Tongue (tissue), 3 donors: ENCODE results near the gene SHOC1. TPM values are rescaled to one million over a fixed set of nuclear protein-coding genes. Genes with fewer than 3 reads are reported as not detected.
"Not testable (repeated sequence)": the region's sequence is repeated elsewhere in the genome, so short reads cannot be mapped to it uniquely, and the experiment has no call there.

ENCODE experiments used
- DNase-seq: peaks from one replicate; pipeline ENCODE4 v3.0.0-alpha.2; 2015
- small RNA-seq: library from RNA; depleted of rRNA; stranded (forward); fragments of <200 nt; gene quantifications from one replicate; pipeline ENCODE3, GENCODE V24; 2014; ENCODE audit warnings: low replicate concordance
- total RNA-seq: library from RNA; depleted of rRNA; stranded (reverse); fragments of >200 nt; gene quantifications from one replicate; pipeline ENCODE4 v1.2.3, GENCODE V29; 2014

The SHOC1 gene
- total RNA-seq, 1 donor from 2014 or later: not detected

DNA sequence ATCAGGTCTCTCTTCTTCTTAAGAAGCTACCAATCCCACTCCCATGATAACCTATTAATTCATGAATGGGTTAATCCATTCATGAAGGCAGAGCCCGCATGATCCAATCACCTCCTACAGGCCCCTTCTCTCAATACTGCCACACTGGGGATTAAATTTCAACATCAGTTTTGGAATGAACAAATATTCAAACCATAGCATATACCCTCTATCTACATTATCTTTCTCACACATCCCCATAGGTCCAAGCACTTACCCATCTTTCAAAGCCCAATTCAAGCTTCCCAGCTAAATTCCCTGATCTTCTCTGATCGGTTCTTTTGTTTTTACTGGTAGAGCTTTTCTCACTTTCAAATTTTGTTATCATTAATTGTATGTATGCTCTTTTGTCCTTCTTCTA lies 10.5 kb upstream of the SHOC1 start:
- no peak for DNase-seq

DNA sequence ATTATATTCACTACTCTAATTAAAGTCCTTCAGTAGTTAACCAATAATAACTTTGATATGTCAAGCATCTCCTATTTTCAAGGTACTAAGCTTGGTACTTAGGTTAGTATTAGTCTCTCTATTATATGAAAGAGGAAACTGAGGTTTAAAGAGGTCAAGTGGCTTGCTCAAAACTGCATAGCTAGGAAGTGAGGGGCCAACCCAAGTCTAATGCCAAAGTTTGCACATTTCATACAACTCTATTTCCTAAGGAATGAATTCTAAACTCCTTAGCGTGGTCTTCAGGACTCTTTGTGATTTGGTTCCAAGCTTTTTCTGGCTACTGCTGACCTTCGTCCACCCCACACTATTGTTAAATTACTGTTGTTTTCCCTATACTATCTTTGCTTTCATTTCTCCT lies 9.9 kb upstream of the SHOC1 start:
- no peak for DNase-seq

DNA sequence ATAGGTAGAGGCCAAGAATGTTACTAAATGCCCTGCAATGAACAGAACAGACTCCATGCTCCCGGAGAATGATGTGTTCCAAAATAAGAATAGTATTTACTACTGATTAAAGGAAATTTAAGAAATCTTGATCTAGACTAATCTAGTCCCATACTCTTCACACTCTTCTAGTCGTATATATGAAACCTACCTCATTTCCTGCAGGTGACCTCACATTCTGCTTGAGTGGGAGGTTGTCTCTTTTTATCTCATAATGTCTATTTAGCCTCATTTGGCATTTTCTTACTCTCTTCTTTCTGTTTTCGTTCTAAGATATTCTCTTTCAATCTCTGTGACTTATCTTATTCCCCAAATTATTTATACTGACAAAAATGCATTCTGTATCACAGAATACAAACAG lies 9.2 kb upstream of the SHOC1 start:
- DNase-seq: no peak

DNA sequence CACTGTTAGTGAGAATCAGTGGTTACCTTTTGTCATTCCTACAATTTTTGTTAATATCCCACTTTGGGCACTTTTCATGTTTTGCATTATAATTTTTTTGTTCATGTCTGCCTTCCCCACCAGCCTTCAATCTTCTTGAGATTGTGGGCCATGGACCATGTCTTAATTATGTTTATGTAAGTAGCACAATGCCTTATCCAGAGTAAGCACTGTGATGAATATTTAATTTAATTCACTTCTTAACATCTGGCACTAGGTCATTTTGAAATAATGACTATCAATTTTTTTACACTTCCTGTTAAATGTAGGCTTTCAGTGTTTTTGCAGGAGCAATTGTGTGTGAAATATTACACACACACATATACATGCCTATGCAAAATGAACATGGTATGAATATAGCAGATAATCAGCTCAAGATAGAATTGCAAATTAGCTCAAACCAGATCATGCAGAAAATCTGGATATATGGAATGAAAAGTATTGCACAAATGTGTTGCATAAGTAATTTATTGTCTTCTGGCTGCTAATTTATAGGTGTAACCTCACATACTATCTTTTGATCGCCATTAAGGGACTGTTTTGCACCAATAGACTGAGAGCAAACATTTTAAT lies 5.3 kb upstream of the SHOC1 start:
- DNase-seq: no peak

DNA sequence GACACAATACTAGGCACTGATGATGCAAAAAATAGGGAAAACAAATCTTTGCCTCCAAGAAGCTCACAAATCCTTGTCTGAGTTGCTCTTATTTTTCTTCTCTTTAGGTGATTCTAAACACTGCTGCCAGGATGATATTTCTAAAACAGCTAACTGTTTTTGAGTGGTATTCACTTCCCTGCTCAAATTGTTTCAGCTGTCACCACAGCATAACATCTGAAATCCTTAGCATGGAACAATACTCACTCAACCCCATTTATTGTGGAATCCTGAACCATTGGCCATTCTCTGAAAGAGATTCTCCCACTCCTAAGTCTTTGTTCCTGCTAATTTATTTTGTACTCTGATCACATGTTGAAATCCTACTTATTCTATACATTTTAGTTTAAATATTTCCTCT lies 4.8 kb upstream of the SHOC1 start:
- DNase-seq: no peak

DNA sequence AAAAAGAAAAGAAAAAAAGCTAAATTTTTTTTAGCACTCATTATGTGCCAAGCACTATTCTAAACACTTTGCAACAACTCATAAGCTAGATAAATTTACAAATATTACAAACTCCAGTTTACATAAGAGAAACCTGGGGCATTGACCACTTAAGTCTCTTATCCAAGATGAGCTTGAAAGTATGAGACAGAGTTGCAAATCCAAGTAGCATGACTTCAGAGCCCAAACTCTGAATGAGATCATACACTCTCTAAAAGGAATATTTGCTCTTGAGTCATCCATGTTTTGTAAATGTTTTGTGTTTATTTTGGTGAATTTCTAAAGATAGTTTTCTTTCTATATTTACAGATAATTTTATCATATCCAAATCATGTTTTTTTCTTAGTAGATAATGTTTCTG lies 4.0 kb upstream of the SHOC1 start:
- no peak for DNase-seq

DNA sequence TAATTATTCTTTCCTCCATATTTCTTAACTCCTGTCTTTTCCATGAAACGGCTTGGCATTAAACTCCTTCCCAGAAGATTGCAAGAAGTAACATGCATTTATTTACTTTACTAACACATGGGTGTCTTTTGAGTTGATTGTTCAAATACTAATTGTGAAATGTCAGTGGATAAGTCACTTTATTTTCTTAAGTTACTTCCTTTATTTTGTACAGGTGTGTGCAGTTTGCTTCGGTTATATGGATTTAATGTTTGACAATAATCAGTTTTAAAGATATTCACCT lies 761 bp upstream of the SHOC1 start:
- no peak for DNase-seq

DNA sequence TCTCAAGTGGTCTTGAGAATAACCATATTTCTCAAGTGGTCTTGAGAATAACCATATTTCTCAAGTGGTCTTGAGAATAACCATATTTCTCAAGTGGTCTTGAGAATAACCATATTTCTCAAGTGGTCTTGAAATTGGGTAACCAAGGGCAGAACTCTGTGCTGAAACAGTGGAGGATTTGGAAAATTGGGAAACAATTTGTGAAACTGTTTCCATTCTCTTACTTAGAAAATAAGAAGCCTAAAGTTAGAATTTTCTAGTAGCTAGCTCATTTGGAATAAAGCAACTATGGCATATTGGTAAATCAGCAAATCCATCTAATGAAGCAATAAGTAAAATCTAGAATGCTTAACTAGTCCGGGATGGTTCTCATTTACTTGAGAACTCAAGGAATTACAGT lies 2.9 kb downstream of the SHOC1 start:
- not testable (repeated sequence) for DNase-seq

DNA sequence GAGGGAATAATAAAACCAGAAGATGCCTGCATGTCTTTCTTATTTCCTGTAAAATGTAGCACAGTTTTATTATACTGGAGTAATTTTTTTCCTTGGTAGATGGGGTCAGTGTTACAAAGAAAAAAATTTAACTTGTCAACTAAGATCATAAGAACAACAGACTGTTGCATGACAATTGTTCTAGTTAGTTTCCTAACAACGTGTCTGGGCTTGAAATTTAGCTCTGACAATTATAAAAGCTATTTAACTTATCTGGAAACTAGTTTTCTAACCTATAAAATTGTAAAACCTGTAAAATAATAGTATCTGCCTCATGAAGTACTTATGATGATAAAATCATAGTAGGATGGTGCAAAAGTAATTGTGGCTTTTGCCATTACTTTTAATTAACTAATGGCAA lies 4.9 kb downstream of the SHOC1 start:
- no peak for DNase-seq

DNA sequence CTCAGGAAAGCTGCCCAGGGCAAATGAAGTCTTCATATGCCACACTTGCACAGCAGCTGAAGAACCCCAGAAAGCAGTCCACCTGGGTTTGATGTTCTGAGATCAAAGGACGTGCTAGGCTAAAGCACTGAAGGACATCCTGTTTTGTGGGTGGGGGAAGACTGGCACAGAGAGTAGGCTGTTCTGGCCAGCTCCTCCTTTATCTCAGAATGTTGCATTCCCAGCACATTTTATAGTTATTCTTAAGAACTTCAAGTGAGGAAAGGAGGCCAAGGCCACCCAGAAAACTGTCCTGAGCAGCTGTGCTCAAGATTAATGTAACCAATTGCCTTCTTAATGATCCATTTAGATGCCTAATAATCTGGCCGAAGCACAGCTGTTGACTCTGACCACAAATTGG lies 10.9 kb downstream of the SHOC1 start:
- no peak for DNase-seq

DNA sequence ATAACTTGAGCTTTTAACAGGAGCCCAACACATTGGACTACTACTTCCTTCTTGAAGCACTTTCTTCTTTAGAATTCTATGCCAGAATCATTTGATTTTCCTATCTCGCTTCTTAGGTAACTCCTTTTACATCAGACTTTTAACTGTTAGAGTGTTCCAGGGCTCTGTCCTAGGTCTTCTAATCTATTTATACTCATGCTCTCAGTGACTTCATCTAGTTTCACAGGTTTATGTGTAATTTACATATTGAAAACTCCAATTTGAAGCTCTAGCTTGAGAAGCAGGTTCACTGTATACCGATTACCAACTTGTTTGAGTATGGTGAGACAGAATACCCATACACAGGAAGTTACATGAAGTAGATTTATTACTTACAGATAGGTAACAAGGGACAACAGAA lies 11.3 kb downstream of the SHOC1 start:
- DNase-seq: no peak

DNA sequence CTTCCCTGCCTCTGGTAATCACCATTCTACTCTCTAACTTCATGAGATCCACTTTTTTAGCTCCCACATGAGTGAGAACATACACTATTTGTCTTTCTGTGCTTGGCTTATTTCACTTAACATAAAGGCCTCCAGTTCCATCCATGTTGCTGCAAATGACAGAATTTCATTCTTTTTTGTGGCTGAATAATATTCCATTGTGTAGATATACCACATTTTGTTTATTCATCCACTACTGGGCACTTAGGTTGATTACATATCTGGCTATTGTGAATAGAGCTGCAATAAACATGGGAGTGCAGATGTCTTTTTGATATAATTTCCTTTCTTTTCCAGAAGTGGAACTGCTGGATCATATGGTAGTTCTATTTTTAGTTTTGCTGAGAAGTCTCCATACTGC lies 28.7 kb downstream of the SHOC1 start:
- DNase-seq: no peak

DNA sequence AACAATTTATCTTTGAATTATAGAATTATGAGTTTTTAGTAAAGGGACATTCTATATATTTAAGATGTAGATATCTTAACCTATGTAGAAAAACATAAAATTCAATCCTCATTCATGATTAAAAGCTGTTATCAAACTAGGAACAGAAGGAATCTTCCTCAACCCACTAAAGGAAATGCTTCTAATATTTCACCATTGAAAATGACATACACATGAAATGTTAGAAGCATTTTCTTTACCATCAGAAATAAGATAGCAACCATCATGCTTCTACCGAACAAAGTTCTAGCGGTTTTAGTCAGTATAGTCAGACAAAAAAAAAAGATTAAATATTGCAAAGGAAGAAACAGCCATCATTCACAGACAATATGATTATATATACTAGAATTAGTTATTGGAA lies 32.2 kb downstream of the SHOC1 start:
- DNase-seq: no peak

DNA sequence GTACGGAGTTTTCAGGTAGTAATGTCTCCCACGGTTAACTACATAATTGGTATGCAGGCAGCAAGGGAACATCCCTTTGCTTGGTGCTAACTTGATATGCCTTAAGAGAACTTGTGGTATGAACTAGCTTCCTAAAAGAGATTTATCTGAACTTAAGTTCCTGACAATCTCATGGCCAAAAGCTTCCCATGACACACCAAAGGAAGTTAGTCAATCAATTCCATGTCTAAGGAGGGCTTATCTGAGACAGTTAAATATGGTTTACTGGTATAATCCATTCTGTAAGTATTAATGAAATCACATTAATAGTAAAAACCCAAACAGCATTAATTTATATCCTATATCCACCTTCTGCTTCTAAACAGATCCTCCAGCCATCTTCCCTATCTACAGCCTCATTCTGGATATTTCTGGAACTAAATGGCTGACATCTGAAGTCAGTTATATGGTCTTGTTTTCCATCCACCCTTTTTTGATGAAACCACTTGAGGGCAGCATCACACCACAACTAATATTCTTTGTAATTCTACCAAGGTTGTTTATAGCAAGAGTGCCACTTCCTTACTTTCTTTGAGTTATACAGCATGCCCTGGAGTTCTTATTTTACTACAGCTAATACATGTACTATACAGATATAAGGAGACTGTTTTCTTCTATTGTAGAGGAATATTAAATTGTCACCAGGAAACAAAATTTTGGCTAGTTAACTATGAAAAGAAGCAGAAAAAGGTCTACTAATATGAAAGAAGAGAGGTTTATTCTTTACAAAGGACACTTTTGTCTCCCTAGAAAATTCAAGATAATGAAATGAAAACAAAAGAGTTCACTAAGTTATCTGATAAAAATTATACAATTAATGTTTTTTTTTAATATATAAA lies 34.7 kb downstream of the SHOC1 start:
- peak; percentile 92 for DNase-seq

DNA sequence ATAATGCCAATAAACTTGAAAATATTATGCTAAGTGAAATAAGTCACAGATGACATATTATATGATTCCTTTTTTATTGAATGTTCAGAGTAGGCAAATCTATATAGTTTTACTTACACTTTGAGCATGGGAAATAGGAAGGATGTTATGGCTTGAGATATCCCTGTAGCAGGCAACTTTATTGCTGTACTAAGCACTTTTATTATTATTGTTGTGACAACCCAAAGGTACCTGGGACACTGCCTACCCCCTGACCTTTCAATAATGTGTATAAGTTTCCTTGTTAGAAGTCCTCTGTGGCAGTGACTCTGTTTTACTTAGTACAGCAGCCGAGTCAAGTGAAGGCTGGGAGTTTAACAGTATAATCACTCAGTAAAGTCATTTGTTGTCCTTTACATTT lies 39.9 kb downstream of the SHOC1 start:
- DNase-seq: no peak

DNA sequence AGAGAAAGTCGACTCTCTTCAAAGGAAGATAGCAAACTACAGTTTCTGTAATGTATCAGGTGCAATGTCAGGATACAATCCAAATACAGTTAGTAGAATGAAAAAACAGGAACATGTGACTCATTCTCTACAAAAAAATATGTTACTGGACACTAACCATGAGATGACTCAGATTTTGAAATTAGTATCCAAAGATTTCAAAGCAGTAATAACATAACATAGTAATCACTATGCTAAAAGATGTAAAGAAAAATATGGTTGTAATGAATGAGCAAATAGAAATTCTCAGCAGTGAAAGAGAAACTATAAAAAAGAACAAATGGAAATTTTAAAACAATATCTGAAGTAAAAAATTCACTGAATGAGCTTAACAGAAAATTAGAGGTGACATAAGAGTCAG lies 42.3 kb downstream of the SHOC1 start:
- no peak for DNase-seq

Small RNA genes lying within 50 kb of the gene (small RNA-seq; reads per million reads assigned to genes)
- not detected for gene RNU6-1013P

Other genes with a start within 250 kb of the SHOC1 start
- 81.2 TPM for gene PTGR1, start 195.3 kb downstream of the SHOC1 start, total RNA-seq
- 10.9 TPM for gene DNAJC25, start 163.6 kb downstream of the SHOC1 start, total RNA-seq
- gene GNG10, start 133.3 kb downstream of the SHOC1 start, total RNA-seq: 54.4 TPM
- gene UGCG, start 101.9 kb upstream of the SHOC1 start, total RNA-seq: 44.6 TPM